GM18511 (cell line): ENCODE measurements around the gene HEPACAM.
"Not testable (repeated sequence)": the region's sequence is repeated elsewhere in the genome, so short reads cannot be mapped to it uniquely, and the experiment has no call there.

Source experiments
- ATAC-seq: cut with Tn5 transposase; IDR thresholded peaks from one replicate; pipeline ENCODE4 v1.9.1; 2021; ENCODE audit warnings: mild to moderate bottlenecking, moderate library complexity; ENCODE audit not compliant: unreplicated experiment

HEPACAM gene, protein sequence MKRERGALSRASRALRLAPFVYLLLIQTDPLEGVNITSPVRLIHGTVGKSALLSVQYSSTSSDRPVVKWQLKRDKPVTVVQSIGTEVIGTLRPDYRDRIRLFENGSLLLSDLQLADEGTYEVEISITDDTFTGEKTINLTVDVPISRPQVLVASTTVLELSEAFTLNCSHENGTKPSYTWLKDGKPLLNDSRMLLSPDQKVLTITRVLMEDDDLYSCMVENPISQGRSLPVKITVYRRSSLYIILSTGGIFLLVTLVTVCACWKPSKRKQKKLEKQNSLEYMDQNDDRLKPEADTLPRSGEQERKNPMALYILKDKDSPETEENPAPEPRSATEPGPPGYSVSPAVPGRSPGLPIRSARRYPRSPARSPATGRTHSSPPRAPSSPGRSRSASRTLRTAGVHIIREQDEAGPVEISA

DNA sequence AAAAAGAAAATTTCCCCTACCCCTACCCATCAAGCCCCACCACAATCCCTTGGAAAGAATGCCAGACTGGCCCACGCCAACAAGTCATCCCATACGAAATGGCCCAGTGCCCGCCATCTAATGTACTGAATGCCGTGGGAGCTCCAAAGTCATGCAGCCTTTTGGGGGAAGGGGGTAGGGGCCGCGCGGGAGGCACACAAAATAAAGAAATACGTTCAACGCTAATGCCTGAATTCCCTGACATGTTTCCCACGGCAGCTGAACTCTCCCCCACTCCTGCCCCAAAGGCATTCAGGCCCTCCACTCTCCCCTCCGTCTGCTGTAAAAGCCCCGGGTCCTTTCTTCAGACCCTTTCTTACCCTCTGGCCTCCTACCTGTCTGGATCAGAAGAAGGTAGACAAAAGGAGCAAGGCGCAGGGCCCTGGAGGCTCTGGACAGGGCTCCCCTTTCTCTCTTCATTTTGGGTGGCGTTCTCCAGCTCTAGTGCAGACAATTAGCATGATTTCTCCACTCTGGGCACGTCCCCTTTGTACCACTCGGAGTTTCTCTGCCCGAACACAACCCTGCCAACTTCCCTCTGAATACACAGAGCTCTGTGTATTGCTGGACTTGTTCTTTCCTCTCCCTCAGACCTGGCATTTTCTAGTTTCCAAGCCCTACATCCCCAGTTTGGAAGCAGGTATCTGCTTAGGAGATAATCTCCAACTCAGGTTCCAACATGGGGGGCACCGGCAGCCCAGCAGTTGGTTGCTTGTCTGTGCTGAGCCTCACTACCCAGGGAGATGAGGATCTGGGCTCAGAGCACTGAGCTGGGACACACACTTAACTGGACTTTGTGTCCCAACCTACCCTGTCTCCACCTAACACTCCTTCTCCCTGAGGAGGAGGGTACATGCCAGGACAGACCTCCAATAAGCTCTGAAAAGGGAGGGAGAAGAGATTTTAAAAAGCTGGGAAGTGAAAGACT lies at the start of gene HEPACAM:
HEPACAM (minus strand) TSS at position 500 of the 967 bp plus-strand sequence; CDS start at position 459, 41 bp downstream.
- ATAC-seq = no peak

DNA sequence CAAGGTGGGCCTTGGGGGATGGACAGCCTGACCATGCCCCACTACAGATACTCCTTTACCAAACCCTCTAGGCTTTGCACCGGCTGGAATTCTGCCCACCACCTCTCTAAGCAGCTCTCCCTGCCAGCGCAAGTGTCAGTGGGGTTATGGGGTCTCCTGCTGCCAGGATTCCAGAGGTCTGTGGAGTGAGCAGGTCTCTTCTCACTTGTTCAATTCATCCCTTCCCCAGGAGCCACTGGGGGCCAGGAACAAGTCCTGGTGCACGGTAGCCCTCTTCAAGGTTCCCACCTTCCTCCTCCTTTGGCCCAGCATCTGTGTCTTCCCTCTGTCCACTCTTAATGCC lies 48.6 kb upstream of the HEPACAM start:
- no peak for ATAC-seq

GRCh38 chr11:124983674-124984511 lies 48.0 kb upstream of the HEPACAM start:
- ATAC-seq = no peak

DNA sequence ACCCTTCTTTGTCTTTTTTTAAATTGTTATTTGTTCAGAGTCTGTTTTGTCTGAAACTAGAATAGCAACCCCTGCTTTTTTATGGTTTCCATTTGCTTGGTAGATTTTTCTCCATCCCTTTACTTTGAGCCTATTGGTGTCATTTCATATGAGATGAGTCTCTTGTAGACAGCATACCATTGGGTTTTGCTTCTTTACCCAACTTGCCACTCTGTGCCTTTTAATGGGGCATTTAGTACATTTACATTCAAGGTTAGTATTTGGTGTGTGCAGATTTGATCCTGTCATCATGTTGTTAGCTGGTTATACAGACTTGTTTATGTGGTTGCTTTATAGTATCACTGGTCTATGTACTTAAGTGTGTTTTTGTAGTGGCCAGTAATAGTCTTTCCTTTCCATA lies 46.2 kb upstream of the HEPACAM start:
- ATAC-seq = no peak

- no peak for ATAC-seq
These were observed 42.5 kb upstream of the HEPACAM start for GRCh38 chr11:124978316-124978715.

- ATAC-seq = no peak
These were observed 41.2 kb upstream of the HEPACAM start for GRCh38 chr11:124977006-124977405.

GRCh38 chr11:124976531-124976930 lies 40.7 kb upstream of the HEPACAM start:
- ATAC-seq = no peak

DNA sequence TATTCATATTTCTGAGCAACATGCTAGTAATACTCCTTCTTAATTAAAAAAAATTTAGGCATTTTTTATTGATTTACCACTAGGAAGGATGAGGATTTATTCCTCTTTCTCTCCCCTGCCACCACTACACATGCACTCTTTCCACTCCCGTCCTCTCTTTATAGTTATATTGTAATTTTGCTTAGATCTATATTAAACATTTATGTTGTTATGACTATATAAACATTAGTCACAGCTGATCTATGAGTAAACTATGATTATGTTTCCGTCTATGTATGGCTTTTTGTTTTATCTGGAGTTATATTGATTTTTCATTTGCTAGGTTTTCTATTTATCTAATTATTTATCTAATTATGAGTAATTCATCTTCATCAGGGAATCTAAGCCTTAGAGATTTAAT lies 36.0 kb upstream of the HEPACAM start:
- ATAC-seq = no peak

- ATAC-seq = no peak
These were observed 35.1 kb upstream of the HEPACAM start for GRCh38 chr11:124970925-124971324.

DNA sequence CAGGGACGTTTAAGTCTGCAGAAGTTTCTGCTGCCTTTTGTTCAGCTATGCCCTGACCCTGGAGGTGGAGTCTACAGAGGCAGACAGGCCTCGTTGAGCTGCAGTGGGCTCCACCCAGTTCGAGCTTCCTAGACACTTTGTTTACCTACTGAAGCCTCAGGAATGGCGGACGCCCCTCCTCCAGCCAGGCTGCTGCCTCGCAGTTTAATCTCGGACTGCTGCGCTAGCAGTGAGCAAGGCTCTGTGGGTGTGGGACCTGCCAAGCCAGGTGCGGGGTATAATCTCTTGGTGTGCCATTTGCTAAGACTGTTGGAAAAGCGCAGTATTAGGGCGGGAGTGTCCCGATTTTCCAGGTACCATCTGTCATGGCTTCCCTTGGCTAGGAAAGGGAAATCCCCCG lies 32.4 kb upstream of the HEPACAM start:
- not testable (repeated sequence) for ATAC-seq

DNA sequence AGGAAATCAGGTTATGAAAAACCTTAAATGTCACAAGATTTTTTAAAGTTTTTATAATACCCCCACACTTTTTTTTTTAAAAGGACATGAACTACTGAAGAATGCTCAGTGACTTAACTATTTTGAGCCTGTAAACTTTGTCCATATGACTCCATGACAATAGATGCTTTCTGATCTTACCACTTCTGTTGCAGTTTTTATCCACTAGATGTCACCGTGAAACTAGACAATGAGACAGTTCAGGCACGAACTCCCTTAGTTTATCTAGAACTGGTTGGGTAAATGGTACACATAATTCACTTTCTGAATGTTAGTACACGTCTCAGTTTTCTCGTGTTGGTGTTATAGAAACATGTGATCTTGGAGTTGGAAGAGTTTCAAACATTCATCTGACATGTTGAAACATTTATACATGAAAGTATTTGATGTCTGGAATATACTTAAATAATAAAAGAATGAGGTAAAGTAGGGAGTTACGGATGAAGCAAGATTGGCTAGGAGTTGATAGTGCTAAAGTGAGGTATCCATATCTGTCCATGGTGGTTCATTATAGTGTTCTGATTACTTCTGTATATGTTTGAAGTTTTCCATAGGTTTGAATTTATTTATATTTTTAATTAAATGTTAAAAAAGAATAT lies 26.2 kb upstream of the HEPACAM start:
- peak; percentile 92 for ATAC-seq

GRCh38 chr11:124955035-124955434 lies 19.2 kb upstream of the HEPACAM start:
- ATAC-seq = no peak

DNA sequence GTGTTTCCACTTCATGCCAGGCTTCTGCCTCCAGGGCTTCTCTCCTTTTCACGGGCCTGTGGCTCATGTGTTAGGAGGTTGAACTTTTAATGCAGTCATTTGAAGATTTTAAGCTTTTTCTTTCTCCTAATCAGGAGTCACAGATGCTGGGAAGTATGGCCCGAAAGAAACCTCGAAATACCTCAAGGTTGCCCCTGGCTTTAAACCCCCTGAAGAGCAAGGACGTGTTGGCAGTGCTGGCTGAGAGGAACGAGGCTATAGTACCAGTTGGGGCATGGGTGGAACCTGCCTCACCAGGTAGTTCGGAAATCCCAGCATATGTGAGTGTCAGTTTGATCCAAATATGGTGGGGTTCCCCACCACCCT lies 18.7 kb upstream of the HEPACAM start:
- no peak for ATAC-seq

- ATAC-seq = peak; percentile 100
These were observed 18.1 kb upstream of the HEPACAM start, which contains the start of gene CCDC15 for GRCh38 chr11:124953753-124954589. TSS of gene CCDC15 (plus strand) at chr11:124954202. CDS start at chr11:124954733, 531 bp downstream.

DNA sequence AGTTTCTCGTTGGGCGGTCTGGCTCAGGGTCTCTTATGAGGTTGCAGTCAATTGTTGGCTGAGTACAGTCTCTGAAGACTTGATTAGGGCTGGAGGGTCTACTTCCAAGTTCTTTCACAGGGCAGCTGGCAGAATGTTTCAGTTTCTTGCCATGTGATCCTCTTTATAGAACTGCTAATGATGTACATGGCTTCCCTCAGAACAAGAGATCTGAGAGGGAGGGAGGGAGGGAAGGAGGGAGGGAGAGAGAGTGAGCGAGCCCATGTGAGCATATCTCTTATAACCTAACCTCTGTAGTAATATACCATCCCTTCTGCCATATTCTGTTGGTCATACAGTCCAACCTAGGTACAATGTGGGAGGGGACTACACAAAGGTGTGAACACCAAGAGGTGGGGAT lies 15.5 kb upstream of the HEPACAM start:
- ATAC-seq = no peak

GRCh38 chr11:124950601-124951330 lies 14.9 kb upstream of the HEPACAM start:
- no peak for ATAC-seq

- no peak for ATAC-seq
These were observed 10.9 kb upstream of the HEPACAM start for GRCh38 chr11:124946735-124947141.

GRCh38 chr11:124945826-124946225 lies 10.0 kb upstream of the HEPACAM start:
- ATAC-seq = no peak

DNA sequence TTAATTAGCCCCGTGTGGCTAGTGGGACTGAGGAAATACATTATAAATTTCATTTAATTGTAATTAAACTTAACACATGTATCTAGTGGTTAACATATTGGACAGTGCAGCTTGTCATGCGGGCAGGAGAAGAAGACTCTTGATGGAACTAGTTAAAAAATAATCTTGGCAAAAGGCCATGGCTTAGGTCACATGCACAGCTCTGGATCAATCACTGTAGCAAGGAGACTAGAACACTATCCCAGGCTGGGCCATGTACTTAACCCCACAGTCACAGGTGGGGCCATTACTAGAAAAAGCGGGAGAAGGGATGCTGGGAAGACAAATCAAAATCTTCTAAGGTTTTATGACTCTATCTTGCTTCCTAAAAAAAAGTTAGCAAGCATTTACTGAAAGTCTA lies 8.7 kb upstream of the HEPACAM start:
- ATAC-seq = no peak
